Upper lobe of right lung (tissue), 1 donor: ENCODE measurements around the gene DAB1. TPM values are rescaled to one million over a fixed set of nuclear protein-coding genes. Genes with fewer than 3 reads are reported as not detected.

Experiments
- ATAC-seq: fragments of 200-7000 bp; cut with Tn5 transposase; one replicate; pipeline ENCODE4 v1.9.1; 2020; ENCODE audit warnings: mild to moderate bottlenecking, moderate library complexity
- DNase-seq: peaks from one replicate; pipeline ENCODE4 v3.0.0-alpha.2; 2020
- H3K27ac ChIP-seq: fragments of 200-600 bp; one replicate; pipeline ENCODE4 v1.8.0; 2022
- H3K27me3 ChIP-seq: fragments of 200-600 bp; one replicate; pipeline ENCODE4 v1.8.0; 2022; ENCODE audit warnings: mild to moderate bottlenecking
- H3K36me3 ChIP-seq: fragments of 200-600 bp; one replicate; pipeline ENCODE4 v1.8.0; 2022
- H3K4me1 ChIP-seq: fragments of 200-600 bp; one replicate; pipeline ENCODE4 v1.8.0; 2022
- H3K4me3 ChIP-seq: fragments of 200-600 bp; one replicate; pipeline ENCODE4 v1.8.0; 2022; ENCODE audit warnings: mild to moderate bottlenecking
- H3K9me3 ChIP-seq: fragments of 200-600 bp; one replicate; pipeline ENCODE4 v1.8.0; 2022
- CTCF ChIP-seq: fragments of 200-600 bp; IDR thresholded peaks from one replicate; pipeline ENCODE4 v1.8.0; 2022; ENCODE audit warnings: antibody characterized with exemption
- intact Hi-C: fragments of 100-400 bp; cut with DNase I; formaldehyde crosslinking; loops from one replicate; pipeline ENCODE4 v1.11.0; 2022
- total RNA-seq: library from RNA; stranded (reverse); fragmentation: NEBNext Ultra II Directional; extraction: Animal tissue kit (Norgen Biotek cat#: 25700); gene quantifications from one replicate; pipeline ENCODE4 v1.2.1, GENCODE V29; 2021
- donor health status: DM: no; HTN: yes; CAD: no; lungs with severe emphysema.

Gene DAB1
- total RNA-seq, 1 donor from 2014 or later, result 0.29 TPM

GRCh38 chr1:56986397-56986796 is 437.5 kb downstream of the DAB1 start:
- no peaks in the 10 kb centered on the region for H3K4me1 ChIP-seq
- H3K27me3 ChIP-seq, result no peaks in the 10 kb centered on the region
- no peak overlapping the region for H3K27ac ChIP-seq
- no peak for ATAC-seq
- intact Hi-C loops, result no loop called here
- no peaks in the 10 kb centered on the region for H3K36me3 ChIP-seq
- no peaks in the 10 kb centered on the region for H3K9me3 ChIP-seq
- no peak overlapping the region for H3K4me3 ChIP-seq
- no peak for TF ChIP-seq CTCF
- no peak for DNase-seq

- Histone ChIP-seq H3K9me3 (no peaks in the 10 kb centered on the region), H3K27me3 (no peaks in the 10 kb centered on the region), H3K4me3 (no peak overlapping the region), H3K27ac (no peak overlapping the region), H3K4me1 (no peaks in the 10 kb centered on the region), H3K36me3 (no peaks in the 10 kb centered on the region)
- intact Hi-C loops, result no loop called here
- no peak for TF ChIP-seq CTCF
- ATAC-seq (no peak), DNase-seq (no peak)
Observed at GRCh38 chr1:56985857-56986256, 438.0 kb downstream of the DAB1 start.

- no peak for TF ChIP-seq CTCF
- H3K4me3 ChIP-seq, result no peak overlapping the region
- no peaks in the 10 kb centered on the region for H3K36me3 ChIP-seq
- no peak overlapping the region for H3K27ac ChIP-seq
- intact Hi-C loops, result no loop called here
- H3K4me1 ChIP-seq, result no peaks in the 10 kb centered on the region
- DNase-seq (no peak), ATAC-seq (no peak)
- no peaks in the 10 kb centered on the region for H3K9me3 ChIP-seq
- H3K27me3 ChIP-seq, result no peaks in the 10 kb centered on the region
Observed at GRCh38 chr1:56983484-56983883, 440.4 kb downstream of the DAB1 start.

GRCh38 chr1:56979986-56980755 is 443.7 kb downstream of the DAB1 start:
- TF ChIP-seq CTCF, result no peak
- no peaks in the 10 kb centered on the region for H3K27me3 ChIP-seq
- no peaks in the 10 kb centered on the region for H3K9me3 ChIP-seq
- ATAC-seq, result no peak
- no peak for DNase-seq
- no peak overlapping the region for H3K4me3 ChIP-seq
- no peaks in the 10 kb centered on the region for H3K4me1 ChIP-seq
- no peaks in the 10 kb centered on the region for H3K36me3 ChIP-seq
- intact Hi-C loops, result no loop called here
- H3K27ac ChIP-seq, result no peak overlapping the region

- H3K4me1 ChIP-seq, result no peaks in the 10 kb centered on the region
- H3K36me3 ChIP-seq, result no peaks in the 10 kb centered on the region
- intact Hi-C loops, result no loop called here
- no peaks in the 10 kb centered on the region for H3K9me3 ChIP-seq
- no peak for TF ChIP-seq CTCF
- no peak for ATAC-seq
- H3K4me3 ChIP-seq, result no peak overlapping the region
- H3K27ac ChIP-seq, result no peak overlapping the region
- DNase-seq, result no peak
- H3K27me3 ChIP-seq, result no peaks in the 10 kb centered on the region
Observed at GRCh38 chr1:56978819-56979218, 445.0 kb downstream of the DAB1 start.

GRCh38 chr1:56977910-56978309 is 445.9 kb downstream of the DAB1 start:
- no peaks in the 10 kb centered on the region for H3K9me3 ChIP-seq
- intact Hi-C loops, result no loop called here

More at GRCh38 chr1:56977910-56978309, 445.9 kb downstream of the DAB1 start:
- Histone ChIP-seq H3K27ac (no peak overlapping the region), H3K27me3 (no peaks in the 10 kb centered on the region), H3K4me1 (no peaks in the 10 kb centered on the region), H3K36me3 (no peaks in the 10 kb centered on the region), H3K4me3 (no peak overlapping the region)
- no peak for DNase-seq
- TF ChIP-seq CTCF, result no peak
- ATAC-seq, result peak; percentile 15
